SW 1271 (cell line): ENCODE measurements around the gene DSCAM.

Experiments
- DNase-seq, 2 experiments: peaks; one replicate each; lab custom pipeline; 2025; lab: John Stamatoyannopoulos, UW

The DSCAM gene

DNA sequence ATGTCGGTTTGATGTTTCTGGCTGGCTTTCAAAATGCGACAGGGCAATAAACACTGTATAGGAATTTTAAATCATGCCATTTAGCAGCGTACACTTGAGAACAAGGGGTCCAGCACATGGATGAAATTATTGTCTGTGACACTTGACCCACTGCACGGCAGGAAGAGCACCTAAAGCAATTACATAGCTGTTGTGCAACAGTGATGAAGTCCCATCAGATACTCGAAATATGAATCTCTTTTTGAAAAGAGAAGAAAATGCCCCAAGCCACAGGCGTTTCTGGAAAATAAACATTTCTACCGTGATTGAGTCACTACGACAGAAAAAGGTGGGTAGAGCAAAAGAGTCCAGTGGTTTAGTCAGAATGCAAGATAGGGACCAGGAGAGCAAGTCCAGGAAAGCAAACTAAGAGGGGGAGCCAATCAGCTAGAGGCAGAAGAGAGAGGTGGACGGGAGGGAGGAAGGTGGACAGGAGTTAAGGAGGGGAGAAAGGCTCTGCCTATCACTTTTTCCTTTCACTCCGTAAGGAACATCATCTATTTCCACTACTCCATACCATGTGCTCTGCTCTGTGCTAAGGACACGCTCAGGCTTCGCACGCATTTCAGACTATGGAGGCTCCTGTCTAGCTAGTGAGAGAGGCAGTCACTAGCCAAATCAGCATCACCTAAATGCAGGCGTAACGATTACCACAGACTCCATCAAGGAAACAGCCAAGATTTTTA lies 6.4 kb downstream of the DSCAM start:
- DNase-seq = no peak

DNA sequence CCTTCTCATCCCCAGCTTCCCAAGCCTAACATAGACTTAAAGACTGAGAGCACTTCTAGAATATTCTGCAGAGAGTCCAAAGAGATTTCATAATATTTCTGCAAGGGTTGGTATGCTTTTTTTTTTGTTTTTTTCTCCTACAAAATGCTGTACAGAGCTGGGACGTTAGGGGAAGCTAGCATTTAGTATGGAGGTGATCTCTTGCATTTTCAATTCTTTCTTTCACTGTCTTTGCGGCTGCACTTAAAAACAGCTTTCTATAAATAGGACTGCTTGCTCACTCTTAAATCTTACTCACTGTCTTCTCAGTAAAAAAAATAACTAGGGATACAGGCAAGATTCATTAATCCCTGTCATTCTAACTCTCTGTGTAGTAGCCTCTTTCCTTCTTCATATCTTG lies 7.4 kb downstream of the DSCAM start:
- DNase-seq = no peak

DNA sequence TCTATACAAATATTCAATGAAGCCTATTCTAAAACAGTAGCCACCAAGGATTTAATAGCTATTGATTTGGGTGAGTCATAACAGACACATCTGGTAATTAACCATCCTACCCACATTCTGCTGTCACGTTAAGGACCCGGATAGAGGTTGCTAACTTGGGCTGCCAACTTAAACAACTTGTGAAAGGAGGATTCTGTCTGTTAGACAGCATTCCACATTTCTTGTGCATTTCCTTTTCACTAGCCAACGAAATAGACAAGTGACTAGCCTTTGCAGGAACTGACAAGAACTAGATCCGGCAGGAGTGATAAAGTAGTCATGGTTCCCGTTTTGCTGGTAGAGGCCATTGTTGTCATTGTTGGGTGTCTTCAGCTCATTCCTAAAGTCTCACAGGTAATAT lies 9.5 kb downstream of the DSCAM start:
- no peak for DNase-seq

DNA sequence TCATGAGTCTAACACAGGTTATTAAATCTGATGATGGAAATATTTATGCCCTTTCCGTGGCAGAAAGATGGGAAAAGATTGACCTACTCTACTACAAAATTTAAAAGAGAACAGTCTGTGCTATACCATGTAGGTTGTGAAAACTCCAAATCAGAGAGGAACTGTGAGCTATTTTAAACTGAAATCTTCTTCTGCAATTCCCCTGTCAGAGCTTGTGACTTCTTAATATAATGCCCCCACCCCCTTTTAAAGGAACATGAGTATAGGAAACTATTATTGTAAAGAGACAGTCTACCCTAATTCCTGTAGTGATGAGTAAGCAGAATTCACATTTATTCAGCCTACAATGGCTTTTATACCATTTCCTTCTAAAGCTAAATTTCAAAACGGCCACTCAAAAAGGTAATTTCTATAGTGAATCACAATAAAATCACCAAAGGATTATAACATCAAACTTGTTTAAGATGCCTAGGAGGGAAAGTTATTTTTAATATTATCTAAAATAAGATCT lies 11.7 kb downstream of the DSCAM start:
- no peak for DNase-seq

DNA sequence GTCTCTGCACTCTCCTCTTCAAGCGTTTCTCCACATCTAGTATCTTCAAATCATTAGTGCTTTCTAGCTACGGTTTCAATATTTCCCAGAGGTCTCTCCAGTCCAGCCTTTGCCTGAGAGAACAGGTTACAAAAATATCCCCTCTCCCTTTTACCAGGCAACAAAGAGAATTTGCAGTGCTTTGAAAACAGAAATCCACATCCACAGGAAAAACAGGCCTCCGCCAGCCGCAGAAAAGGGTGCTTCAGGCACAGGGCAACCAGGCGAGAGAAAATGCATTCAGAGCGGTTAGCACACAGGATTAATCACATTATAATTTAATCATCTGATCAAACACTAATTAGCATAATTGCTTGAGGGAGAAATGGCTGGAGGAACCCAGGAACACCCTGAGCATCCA lies 13.8 kb downstream of the DSCAM start:
- DNase-seq = no peak

DNA sequence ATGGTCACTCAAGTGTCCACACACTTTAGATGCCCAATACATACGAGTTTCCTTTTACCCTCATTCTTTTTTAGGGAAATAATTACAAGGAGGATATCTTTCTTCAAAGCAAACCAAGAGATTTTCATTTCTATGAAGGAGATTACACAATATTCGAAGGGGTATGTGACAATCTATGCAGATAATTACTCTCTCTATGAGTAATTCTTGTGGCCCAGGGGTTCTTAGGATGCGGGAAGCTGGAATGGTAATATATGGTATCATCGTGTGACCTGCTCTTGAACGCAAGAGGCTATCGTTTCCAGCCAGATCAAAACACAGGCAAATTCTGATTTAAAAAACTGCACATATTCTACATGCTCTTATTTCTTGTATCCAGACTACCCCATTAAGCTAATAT lies 14.6 kb downstream of the DSCAM start:
- DNase-seq = no peak

DNA sequence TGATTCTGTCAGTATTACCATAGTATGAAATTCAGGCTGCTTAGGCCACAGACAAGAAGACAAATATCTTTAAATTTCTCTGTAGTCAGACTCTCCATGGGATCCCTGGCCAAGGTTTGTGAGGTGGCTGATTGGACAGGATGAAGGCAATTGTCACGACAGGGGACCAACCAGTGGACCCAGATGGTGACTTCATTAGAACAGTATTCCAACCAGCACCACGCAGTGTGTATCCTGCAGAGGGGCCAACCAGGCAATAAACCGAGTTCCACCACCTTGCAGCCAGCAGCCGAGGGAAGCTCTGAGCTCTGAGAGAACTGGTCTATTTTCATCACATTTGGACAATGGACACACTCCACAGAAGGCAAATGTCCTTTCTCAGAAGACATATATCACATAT lies 16.1 kb downstream of the DSCAM start:
- DNase-seq = no peak

DNA sequence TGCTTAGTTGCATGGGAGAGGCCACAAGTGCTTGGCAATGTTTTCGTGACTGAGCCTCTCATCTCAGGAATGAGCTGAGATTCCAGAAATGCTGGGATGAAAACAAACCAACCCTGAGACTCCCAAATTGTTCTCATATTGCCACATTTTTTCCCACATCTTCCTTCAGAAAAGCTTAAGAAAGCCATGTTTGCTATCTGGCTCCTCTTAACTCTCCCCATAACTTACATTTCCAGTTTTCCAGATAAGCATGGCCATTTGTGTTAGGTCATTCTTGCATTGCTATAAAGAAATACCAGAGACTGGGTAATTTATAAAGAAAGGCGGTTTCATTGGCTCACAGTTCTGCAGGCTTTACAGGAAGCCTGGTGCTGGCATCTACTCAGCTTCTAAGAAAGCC lies 17.2 kb downstream of the DSCAM start:
- no peak for DNase-seq

DNA sequence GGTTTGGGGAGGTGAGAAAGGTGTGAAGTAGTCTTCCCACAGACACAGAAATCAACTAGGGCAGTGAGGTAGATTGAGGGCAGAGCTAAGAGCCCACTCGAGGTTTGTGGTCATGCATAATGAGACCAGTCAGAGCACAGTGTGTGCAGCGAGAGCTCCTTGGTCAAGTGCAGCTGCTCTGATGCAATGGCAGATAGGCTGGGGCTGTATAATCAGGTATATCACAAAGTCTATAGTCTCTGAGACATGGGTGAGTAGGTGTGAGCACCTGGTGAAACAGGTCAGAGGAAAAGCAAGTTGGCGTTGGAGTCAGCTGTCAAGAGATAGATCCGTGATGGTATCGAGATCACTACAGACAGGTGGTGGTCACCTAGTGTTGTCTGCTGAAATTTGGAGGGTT lies 17.6 kb downstream of the DSCAM start:
- DNase-seq = no peak

DNA sequence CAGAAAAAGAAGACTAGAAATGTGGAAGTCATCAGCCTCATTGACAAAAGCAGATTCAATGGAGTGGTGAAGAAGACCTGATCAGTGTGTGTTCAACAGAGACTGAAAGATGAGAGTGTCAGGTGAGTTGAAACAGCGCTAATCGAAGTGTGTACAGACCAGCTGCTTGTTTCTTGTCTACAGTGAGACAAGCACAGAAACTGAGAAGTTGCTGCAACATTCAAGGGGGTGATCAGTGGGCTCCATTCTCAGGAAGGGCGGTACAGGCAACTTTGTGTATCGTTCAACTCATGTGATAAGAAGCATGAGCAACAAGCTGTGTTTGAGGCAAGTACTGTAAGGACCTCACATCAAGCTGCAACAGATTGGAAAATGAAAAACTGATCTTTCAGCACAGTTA lies 19.4 kb downstream of the DSCAM start:
- DNase-seq = no peak

DNA sequence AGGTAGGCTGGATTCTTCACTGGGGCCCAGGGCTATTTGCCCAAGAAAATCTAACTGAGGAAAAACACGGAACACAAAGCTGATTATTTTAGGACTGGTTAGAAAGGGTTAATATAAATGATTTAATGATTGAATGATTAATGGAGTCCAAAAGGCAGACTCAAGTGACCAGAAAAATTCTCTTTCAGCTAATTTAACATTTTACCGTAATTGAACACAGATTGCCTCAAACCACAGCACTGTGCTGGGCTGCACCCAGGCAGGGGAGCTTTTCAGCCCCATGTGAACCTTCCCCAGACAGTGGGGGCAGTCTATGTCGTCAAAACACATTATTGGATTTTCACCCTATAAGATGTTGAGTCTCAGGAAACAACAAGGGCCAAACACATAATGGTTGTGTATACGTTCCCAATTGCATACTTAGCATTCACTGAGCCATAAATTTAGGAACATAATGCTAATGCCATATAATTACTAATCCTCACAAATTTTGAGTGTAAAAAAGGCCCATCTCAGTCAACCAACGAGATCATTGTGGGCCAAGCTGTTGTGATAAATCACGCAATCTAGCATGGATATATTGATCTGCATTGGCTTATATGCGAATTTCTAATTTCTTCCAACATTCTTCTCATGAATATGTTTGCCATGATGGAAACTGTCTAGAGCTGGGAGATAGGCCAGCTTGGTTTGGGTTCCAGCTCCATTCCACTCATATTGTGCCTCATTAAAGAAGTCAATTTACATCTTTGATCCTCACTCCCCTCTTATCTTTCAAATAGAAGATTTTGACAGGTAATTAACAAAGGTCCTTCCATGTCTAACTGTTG lies 27.7 kb downstream of the DSCAM start:
- DNase-seq = no peak

DNA sequence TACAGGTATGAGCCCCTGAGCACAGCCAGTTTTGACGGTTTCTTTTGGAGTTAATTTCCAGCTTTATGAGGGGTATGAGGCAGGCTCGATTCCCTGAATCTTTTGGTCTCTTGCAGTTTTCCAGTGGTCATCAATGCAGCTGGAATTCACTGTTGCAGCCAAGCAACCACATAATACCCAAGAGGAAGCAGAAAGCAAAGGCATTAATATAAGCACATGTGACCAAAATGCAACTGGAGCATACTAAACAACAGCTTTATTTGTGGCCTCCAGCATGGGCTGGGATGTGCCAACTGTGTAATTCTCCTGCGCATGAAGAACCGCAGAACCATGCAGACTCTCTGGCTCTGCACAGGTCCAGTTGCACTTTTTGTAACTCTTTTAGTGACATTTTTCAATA lies 33.0 kb downstream of the DSCAM start:
- DNase-seq = no peak

DNA sequence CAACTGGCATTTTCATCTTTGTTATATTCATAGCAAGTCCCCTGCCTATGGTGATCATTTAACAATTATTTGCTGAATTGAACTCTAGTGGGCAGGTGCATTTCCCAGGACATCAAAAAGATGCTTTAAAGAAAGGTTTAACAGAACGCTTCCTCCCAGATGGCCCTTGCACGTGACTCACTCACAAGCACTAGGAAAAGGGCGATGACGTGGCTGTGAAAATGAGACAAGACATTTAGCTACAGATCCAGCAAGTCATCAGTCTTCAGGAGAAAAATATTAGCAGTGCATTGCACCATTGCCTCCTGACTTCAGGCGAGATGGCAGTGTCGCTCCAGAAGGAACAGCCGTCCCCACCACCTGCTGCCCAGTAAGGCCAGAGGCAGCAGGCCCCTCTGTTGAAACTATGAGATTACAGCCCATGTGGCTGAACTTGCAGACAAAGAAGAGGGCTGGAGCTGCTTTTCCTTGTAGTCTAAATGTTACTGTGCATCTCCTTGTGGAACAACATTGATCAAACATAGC lies 37.2 kb downstream of the DSCAM start:
- no peak for DNase-seq

DNA sequence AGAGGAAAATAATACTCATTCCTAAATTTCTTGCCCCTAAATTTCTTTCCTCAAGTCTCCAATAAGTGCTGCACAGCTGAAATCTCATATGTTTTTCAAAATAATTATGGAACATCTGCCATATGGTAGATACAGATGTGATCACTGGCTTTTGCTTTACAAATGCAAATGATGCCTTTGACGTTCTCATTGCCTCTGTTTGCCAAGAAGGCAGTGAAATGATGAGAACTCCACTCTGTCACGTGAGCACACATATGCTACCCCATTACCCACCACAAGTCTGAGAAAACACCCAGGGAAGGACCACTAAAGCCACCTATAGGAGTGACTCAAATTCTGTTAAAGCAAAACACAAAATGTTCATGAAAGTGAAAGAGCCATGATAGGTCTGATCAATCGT lies 43.9 kb downstream of the DSCAM start:
- no peak for DNase-seq

DNA sequence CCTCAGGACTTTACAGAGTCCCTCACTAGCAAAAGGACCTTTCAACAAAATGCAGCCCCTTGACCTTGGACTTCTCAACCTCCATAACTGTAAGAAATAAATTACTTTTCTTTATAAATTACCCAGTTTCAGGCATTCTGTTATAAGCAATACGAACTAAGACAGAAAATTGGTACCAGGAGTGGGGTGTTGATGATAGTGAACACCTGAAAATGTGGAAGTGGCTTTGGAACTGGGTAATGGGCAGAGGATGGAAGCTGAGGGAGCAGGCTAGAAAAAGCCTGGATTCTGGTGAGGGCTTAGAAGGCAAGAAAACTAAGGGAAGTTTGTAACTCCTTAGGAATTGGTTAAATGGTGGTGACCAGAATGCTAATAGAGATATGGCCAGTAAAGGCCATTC lies 46.8 kb downstream of the DSCAM start:
- no peak for DNase-seq

DNA sequence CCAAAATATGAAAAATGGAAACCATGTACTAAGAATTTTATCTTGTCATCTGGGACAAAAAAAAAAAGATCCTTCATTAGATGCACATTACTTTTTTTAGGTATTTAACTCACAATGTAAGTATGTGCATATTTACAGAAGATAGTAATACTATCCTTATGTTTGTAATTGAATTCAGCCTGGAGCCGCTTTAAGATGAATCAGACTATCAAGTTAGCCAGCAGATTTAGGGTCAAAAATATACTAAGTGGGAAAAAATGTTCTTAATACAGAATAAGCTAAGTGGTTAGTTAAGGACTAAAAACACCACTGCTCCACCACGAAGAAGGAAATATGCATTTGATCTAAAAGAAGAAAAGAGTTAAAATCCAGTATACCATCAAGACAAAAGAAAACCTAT lies 49.1 kb downstream of the DSCAM start:
- no peak for DNase-seq

DNA sequence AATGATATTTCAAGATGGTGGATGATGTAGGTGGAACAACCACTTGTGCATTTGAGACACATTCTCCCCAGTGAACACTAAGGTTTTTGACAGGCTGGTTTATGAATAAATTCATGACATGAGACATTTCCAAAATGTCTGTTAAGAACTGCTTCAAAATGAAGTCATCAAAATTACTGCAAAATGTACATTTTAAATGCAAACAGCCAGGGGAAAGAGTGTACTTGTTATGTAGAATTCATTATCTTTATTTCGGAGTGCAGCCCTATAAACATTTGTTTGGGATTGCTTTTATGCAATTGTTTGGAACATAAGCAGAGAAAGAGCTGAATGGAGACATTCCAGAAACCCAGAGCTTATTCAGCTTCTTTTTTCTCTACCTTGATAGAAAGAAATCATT lies 49.5 kb downstream of the DSCAM start:
- DNase-seq = no peak

DNA sequence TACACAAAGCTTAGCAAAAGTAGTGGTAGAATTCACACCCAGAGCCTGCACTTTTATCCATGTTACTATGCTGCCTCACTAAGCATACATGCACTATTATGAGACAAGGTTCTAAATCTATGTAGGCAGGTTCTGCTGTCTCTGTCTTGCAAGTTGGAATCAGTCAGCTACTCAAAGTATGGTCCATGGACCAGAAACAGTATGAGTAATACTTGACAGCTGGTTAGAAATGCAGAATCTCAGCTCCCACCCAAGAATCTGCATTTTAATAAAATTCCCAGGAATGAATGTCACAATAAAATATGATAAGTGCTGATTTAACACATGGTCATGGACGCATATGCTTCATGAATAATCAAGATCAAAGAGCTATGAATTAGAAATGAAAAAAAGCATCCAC lies 50.5 kb downstream of the DSCAM start:
- no peak for DNase-seq

DNA sequence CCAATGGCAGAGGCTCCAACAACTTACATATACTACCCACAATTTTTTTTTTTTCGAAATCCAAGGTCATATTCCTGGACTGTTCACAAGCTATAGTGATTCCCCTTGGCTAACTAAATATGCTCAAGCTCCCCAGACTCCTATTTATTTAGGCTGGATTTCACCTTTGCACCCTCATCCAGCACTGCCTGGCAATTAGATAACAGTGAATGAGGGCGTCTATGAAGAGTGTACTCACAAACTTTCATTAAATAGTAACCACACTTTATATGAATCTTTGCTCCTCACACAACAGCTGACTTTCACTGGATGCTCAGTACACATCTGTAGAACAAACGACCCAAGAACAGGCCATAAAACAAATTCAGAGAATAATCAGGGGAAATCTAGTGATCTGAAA lies 51.6 kb downstream of the DSCAM start:
- DNase-seq = no peak

DNA sequence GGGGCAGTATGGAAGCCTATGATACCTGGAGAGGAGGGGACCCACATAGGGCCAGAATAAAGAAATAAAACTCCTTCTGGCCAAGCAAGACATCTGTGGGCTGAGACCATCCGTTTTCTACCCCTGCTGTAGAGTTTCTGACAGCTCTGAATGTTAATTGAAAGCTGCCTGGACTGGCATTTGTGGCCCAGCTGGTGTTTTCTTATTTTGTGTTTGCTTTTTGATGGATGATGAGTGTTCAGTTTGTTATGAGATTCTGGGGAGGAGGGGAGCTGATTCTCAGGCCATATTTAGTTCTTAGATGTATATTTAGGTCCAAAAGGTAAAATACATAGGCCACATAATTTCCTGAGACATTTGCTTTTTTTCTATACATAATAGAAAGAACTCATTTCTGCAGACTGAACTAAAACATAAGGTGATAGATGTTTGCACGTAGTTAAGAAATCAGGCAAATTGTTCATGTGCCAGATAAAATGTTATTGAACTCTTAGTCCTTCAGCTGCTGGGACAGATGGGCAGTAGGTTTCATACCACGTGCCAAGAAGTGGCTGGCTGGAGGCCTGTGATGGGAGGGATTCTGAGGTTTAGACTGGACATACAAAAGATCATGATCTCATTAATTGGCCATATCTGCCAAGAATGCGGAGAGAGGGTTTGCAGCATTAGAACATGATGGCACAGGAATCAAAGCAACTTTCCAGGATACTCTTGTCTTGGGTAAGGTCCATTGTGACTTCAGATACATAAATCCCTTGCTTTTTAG lies 54.1 kb downstream of the DSCAM start:
- no peak for DNase-seq

DNA sequence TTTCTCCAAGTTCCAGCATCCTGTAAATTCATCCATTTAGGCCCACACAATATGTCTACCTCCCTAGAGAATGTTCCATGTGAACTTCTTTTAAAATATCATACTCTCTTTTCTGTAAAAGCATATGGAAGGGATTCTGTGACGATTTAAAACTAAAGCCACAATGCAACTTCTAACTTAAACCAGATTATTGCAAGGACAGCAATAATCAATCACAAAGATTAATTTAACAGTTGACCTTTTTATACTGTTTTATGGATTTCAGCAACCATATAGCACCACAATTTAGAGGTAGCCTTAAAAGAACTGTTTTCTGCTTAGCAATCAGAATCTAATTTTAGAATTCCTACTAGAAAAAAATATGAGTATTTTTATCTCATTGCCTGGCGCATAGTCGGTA lies 58.3 kb downstream of the DSCAM start:
- no peak for DNase-seq

DNA sequence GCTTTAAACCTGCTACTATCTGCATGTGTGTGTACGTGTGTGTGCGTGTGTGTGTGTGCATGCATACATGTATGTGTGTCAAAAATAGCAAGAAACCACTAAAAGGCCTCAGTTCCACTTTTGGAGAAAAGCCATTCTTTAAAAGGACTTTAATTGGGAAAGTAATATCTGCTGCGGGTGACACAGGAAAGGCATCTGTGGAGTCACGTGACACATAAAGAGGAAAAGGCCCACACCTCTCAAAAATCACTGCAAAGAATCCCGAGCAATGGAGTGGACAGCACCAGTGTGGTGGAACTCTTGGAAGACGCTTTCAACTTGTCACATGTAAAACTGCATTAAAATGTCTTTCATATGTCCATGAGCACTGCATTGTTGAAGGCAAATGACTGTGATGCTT lies 63.6 kb downstream of the DSCAM start:
- DNase-seq = no peak
